HG03097 (cell line): ENCODE results near the gene NR1I2.
A peak's percentile ranks its signal among the peaks of the same experiment; 100 is the strongest.

Source experiments
- ATAC-seq: cut with Tn5 transposase; IDR thresholded peaks from one replicate; pipeline ENCODE4 v1.9.1; 2021; ENCODE audit not compliant: unreplicated experiment, low FRiP score

NR1I2 gene

DNA sequence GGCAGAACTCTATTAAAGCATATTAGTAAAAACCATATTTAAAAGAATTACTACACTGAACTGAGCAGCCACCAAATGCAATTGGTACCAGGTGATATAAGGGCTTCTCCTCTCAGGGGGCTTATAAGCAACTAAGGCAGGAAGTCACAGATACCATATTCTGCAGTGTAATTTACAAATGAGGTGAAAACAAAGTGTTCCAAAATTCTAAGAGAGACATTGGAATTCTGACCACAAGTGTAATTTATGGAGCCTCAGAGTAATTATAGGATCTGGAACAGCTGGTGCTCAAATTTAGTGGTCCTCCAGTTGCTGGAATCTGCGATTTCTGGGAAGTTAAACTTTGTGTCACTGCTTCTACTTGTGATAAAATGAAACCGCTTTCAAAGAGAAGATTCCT lies 3.1 kb upstream of the NR1I2 start:
- no peak for ATAC-seq

DNA sequence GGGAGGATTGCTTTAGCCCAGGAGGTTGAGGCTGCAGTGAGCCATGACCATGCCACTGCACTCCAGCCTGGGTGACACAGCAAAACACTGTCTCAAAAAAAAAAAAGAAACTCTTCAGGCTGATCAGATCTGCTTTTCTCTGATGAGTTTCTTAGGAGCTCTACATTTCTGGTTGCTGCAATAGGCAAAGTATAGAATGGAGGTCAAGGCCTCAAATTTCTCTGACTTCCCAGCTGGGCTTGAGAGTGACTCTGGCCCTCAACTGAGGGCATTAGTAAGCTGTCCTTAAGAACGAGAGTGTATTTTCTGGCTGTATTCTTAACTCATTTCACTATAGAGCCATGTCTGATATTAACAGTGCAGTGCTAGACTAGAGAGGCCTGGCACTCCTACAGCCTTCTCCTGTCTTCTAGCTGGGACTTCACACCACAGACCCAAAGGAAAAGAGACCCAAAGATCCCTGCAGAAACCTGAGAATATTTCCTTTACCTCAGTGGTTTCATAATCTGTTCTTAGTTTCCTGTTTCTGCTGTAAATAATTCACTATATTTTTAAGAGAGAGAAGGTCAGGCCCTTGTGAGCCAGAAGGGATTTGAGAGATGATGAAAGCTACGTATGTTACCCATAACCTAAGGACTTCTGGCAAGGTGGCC lies 2.0 kb upstream of the NR1I2 start:
- ATAC-seq: peak; percentile 86

DNA sequence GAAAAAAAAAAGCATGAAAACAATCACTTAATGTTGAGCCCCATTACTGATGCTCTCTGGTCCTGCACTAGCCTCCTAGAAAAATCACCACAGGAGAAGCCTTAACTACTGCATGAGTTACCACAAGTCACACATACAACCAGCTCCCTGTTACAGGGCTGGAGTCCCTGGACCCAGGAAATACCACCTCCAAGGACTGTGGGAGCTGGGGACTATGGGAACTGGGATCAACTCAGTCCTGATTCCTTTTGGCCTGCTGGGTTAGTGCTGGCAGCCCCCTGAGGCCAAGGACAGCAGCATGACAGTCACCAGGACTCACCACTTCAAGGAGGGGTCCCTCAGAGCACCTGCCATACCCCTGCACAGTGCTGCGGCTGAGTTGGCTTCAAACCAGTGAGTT lies 559 bp downstream of the NR1I2 start:
- no peak for ATAC-seq

GRCh38 chr3:119783255-119783654 lies 1.4 kb downstream of the NR1I2 start:
- ATAC-seq: no peak

DNA sequence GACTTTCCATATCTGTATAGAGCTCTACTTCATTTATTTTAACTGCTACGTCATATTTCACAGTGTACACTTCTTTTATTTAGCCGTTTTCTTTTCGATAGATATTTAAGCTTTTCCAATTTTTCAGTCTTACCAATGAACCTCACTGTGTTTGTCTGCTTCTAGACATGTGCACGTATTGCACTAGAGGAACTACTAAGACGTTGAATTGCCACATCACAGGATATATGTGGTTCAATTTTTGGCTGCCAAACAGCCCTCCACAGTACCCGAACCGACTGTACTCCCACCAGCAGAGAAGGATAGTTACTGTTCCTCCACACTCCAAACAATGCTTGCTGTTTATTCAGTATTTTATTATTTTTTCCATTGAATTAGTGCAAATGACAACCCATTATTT lies 2.0 kb downstream of the NR1I2 start:
- ATAC-seq: no peak

DNA sequence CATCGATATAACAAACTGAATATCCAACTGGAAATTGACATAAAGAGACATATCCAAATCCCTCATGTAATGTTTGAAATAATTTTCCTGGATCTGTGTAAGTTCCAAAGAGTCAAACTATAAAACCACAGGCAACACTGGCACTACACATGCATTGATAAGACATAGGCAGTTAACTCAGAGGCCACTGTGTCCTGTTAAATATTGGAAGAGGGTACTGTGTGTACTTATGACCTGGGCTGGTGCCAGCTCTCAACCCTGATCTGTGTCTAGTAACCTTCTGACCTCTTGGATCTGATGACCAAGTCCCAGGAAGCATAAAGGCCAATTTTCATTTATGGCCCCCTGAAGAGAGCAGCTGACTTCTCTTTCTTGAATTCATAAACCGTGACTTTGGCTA lies 4.5 kb downstream of the NR1I2 start:
- no peak for ATAC-seq

DNA sequence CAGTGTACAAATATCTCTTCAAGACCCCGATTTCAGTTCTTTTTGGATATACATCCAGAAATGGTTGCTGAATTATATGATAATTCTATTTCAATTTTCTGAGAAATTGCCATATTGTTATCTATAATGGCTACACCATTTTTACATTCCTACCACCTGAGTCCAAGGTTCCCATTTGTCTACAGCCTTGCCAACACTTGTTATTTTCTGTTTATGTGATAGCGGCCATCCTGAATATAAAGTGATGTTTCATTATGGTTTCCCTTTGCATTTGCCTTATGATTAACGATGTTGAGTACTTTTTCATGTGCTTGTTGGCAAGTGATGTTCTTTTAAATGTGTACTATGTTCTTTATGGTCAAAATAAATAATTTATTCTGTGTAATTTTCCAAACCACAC lies 8.5 kb downstream of the NR1I2 start:
- ATAC-seq: no peak

DNA sequence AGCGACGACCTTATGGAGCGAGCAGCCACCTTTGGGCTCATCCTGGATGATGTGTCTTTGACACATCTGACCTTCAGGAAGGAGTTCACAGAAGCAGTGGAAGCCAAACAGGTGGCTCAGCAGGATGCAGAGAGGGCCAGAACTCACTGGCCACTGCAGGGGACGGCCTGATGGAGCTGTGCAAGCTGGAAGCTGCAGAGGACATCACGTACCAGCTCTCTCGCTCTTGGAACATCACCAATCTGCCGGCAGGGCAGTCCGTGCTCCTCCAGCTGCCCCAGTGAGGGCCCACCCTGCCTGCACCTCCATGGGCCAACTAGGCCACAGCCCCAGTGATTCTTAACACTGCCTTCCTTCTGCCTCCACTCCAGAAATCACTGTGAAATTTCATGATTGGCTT lies 10.4 kb downstream of the NR1I2 start:
- ATAC-seq: no peak

DNA sequence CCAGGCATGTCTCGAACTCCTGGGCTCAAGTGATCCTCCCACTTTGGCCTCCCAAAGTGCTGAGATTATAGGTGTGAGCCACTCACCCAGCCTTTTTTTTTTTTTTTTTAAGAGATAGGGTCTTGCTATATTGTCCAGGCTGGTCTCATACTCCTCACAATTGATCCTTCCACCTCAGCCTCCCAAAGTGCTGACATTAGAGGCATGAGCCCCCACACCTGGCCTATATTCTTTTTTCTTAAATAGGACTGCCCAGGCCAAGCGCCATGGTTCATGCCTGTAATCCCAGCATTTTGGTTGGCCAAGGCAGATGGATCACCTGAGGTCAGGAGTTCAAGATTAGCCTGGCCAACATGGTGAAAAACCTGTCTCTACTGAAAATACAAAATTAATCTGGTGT lies 12.5 kb downstream of the NR1I2 start:
- no peak for ATAC-seq

- ATAC-seq: no peak
These were observed 13.2 kb downstream of the NR1I2 start for GRCh38 chr3:119794971-119795612.

GRCh38 chr3:119795849-119796248 lies 13.9 kb downstream of the NR1I2 start:
- no peak for ATAC-seq

DNA sequence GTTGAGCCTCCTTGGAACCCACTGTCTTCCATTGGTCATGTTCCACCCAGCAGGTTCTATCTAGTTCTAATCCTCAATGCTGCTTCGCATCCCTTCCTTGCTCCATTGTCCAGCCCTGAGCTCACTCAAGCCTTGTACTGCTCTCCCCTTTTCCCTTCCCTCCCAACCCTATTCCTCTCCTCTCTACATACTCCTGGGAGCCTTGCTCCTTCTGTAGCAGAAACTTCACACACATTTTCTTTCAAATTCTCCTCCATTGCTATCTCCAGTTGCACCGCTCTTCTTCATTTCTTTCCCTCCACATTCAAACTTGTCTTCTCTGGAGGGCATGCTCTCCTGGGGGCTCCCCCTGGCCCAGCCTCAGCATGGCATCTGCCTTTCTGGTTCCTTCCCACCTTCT lies 14.5 kb downstream of the NR1I2 start:
- ATAC-seq: no peak

DNA sequence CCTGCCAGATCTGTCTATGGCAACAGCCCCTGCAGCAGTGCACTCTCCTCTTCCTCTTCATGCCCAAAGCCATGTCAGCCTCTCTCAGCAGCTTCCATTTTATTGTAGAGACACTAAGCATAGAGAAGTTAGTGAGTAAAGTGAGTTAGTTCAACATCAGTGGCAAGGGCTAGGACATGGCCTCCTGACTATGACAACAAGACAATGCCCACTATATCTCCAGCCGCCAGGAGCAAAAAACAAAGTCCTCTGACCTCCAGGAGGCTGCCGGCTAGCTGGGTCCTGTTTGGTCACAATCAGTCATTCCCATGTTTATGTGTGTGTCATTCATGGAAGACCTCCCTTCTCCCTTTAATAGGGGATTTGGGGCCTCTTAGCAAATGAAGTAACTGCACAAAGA lies 14.9 kb downstream of the NR1I2 start:
- ATAC-seq: no peak

DNA sequence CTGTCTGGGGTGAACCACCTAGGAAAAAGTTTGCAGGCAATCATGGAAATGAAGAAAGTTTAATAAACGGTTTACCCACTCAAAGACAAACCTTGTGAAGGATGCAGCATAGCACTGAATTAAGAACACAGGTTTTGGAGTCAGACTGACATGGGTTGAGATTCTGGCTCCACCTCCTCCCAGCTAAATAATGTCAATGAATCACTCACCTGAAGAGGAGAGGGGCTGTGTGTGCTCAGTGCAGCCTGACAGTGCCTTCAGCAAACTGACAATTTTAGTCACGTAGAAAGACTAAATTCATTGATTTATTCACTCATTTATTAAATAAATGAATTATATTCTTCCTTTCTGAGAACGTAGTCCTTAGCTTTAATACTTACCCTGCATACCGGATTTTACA lies 18.9 kb downstream of the NR1I2 start:
- ATAC-seq: no peak

DNA sequence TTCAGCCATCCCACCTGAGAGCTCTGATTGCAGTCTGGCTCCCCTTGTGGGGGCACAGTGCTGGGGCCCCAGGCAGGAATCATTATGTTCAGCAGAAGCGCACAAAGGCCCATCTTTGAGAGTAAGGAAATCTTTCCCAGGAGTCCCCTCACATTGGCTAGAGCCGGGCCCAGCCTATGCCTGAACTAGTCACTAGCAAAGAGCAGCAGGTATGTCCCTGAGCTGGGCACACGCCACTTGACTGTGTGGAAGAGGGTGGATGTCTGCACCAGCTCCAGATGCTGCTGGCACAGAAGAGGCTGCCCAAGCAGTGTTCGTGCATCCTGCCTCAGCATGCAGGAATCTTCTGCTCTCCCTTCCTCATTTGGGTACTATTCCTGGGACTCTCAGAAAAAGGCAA lies 26.3 kb downstream of the NR1I2 start:
- ATAC-seq: no peak

DNA sequence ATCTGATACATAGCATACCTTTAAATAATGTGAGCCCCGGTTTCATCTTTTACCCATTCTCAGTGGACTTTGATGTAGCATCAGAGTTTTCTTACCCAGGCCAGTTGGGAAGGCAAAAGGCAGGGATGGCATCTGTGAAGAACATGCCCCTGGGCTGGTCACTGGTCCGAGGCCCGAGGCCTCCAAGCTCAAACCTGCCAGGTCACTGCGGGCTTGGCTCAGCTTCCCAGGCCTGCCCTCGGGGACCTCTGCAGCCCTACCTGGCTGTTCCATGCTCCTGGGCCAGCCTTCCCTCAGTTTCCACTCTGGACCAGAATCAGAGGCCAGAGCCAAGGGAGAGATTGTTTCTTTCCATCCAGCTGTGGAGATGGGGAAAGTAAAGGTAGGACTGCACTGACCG lies 26.9 kb downstream of the NR1I2 start:
- no peak for ATAC-seq

GRCh38 chr3:119809249-119810017 lies 27.5 kb downstream of the NR1I2 start:
- peak; percentile 31 for ATAC-seq

DNA sequence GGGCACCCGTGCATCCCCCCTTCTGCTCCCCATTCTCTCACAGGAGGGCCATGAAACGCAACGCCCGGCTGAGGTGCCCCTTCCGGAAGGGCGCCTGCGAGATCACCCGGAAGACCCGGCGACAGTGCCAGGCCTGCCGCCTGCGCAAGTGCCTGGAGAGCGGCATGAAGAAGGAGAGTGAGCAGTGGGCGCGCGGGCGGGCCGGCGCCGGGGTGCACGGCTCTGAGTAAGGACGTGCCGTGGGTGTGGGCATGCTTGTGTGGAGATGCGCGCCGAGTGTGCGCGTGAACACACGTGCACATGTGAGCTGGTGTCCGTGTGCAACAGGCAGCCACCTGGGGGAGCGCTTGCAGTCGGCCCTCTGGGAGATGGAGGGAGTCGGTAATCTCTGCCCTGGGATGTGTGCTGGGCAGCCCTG lies 28.1 kb downstream of the NR1I2 start:
- ATAC-seq: peak; percentile 69

DNA sequence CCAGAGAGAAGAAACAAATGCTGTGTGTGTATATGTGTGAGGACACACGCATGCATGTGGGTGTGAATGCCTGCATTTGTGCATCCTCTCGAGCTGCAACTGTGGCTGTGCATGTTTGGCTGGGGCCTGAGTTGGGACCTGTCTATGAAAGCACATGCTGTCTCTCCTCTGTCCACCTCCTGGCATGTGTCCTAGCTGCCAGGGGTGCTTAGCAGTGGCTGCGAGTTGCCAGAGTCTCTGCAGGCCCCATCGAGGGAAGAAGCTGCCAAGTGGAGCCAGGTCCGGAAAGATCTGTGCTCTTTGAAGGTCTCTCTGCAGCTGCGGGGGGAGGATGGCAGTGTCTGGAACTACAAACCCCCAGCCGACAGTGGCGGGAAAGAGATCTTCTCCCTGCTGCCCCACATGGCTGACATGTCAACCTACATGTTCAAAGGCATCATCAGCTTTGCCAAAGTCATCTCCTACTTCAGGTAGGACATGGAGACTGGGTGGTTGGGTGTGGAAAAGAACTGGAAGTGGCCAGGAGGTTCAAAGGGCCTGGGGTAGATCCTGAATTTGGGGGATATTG lies 30.7 kb downstream of the NR1I2 start:
- no peak for ATAC-seq

DNA sequence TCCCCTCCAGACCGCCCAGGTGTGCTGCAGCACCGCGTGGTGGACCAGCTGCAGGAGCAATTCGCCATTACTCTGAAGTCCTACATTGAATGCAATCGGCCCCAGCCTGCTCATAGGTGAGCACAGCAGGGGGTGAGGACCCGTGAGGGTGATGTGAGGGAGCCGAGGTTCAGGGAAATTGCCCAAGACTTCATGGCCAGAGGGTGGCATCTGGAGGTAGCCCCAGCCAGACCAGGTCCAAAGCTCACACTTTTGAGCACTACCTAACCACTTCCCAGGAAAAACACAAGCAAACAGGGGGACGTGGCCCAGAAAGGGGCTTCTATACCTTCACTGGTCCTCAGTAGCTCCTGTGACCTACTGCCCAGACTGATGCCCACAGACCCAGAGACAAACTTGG lies 33.8 kb downstream of the NR1I2 start:
- ATAC-seq: no peak

GRCh38 chr3:119817071-119817470 lies 35.2 kb downstream of the NR1I2 start:
- ATAC-seq: no peak
